Thoracic aorta (tissue), 2 donors: Measurements from ENCODE around the gene RNF175. TPM values are rescaled to one million over a fixed set of nuclear protein-coding genes. Genes with fewer than 3 reads are reported as not detected.

Experiments used
- ATAC-seq: fragments of 150-250 bp; one replicate; pipeline ENCODE4 v1.8.0; 2017; ENCODE audit warnings: low read depth; ENCODE audit not compliant: insufficient number of reproducible peaks, low FRiP score
- DNase-seq: peaks from one replicate; pipeline ENCODE4 v3.0.0-alpha.2; 2020; ENCODE audit warnings: low spot score
- H3K27ac ChIP-seq, 2 donors: fragments of 200-600 bp; sonication (generic); 1 replicate in 1 of 2; 2 replicates in 1 of 2; pipeline ENCODE4 v1.5.1; 2016; ENCODE audit warnings: mild to moderate bottlenecking in 2 of 2, moderate library complexity in 2 of 2
- H3K27me3 ChIP-seq: fragments of 200-600 bp; sonication (generic); replicated peaks from 2 replicates; pipeline ENCODE4 v1.6.0; 2016; ENCODE audit warnings: mild to moderate bottlenecking; ENCODE audit not compliant: insufficient read depth
- H3K36me3 ChIP-seq: fragments of 200-600 bp; sonication (generic); one replicate; pipeline ENCODE4 v1.5.1; 2016
- H3K4me1 ChIP-seq, 2 donors: fragments of 200-600 bp; sonication (generic); 1 replicate in 1 of 2; 2 replicates in 1 of 2; pipeline versions ENCODE4 v1.5.1 to v1.6.0; 2016; ENCODE audit warnings: low read depth in 2 of 2, mild to moderate bottlenecking in 1 of 2; ENCODE audit not compliant: control insufficient read depth in 1 of 2
- H3K4me3 ChIP-seq: fragments of 200-600 bp; sonication (generic); 2 replicates; pipeline ENCODE4 v1.5.1; 2016; ENCODE audit warnings: mild to moderate bottlenecking
- H3K9me3 ChIP-seq: fragments of 200-600 bp; sonication (generic); 2 replicates; pipeline ENCODE4 v1.5.1; 2016
- total RNA-seq, 2 donors: library from RNA; depleted of rRNA; stranded (reverse); fragments of >200 nt; gene quantifications; one replicate each; pipeline versions ENCODE4 v1.1.0 to v1.2.3, GENCODE V29; 2016
- TF ChIP-seq, protein P1 (sequence below): fragments of 200-600 bp; sonication (generic); IDR thresholded peaks from one replicate; pipeline ENCODE4 v1.5.1; 2019; ENCODE audit warnings: antibody characterized with exemption

The RNF175 gene
- total RNA-seq, 2 donors from 2014 or later, result not detected

DNA sequence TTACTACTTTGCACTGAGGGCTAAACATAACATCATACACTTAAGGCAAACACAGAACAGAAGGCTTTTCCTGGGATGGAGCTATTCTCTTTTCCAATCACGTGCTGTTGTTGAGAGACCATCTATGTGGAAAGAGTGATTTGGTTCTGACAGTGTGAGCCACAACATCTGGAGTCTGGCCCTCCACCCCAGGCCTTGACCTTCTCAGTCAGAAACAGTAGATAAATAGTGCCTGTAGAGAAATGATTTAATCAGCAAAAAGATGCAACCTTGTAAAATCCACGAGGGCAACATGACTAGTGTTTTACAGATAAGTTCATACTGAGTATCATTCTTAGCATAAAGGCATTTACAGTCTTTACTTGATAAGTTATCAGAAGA, 39.9 kb upstream of the RNF175 start:
- TF ChIP-seq, protein P1, sequence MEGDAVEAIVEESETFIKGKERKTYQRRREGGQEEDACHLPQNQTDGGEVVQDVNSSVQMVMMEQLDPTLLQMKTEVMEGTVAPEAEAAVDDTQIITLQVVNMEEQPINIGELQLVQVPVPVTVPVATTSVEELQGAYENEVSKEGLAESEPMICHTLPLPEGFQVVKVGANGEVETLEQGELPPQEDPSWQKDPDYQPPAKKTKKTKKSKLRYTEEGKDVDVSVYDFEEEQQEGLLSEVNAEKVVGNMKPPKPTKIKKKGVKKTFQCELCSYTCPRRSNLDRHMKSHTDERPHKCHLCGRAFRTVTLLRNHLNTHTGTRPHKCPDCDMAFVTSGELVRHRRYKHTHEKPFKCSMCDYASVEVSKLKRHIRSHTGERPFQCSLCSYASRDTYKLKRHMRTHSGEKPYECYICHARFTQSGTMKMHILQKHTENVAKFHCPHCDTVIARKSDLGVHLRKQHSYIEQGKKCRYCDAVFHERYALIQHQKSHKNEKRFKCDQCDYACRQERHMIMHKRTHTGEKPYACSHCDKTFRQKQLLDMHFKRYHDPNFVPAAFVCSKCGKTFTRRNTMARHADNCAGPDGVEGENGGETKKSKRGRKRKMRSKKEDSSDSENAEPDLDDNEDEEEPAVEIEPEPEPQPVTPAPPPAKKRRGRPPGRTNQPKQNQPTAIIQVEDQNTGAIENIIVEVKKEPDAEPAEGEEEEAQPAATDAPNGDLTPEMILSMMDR, result no peak
- Histone ChIP-seq H3K4me3 (no peak overlapping the region), H3K9me3 (no peaks in the 10 kb centered on the region), H3K36me3 (no peaks in the 10 kb centered on the region), H3K27me3 (no peaks in the 10 kb centered on the region), H3K27ac (no peak overlapping the region), H3K4me1 (no peaks in the 10 kb centered on the region)
- DNase-seq, result no peak
- no peak for ATAC-seq

DNA sequence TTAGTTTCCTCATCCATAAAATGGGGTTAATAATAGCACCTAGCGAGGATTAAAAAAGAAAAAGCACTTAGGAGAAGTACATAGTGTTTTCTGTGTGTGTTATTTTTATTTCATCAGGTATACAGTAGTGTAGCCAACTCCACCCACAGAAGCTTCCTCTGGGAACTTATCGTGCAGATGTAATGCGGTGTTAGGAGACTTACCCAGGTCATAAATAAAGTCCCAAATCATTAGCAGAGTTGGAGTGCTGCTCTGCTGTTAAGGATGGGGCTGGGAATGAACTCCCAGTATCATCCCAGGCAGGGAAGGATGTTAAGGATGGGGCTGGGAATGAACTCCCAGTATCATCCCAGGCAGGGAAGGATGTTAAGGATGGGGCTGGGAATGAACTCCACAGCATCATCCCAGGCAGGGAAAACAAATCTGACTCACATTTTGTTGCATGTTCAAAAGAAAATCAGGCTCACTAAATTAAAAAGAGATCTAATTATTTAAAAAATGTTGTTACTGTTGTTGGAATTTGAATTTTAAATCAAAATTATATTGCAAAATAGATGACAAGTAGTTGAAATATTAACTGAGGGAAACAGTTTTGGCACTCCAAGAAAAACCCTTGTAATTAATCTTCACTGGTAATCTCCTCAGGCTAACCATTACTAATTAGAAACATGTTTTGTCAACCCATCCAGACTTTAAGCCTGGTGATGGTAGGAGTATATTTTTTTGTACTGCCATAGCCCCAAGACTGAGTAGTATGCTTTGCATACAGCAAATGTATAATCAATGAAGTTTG, 39.3 kb upstream of the RNF175 start:
- Histone ChIP-seq H3K9me3 (no peaks in the 10 kb centered on the region), H3K4me1 (no peaks in the 10 kb centered on the region), H3K36me3 (no peaks in the 10 kb centered on the region), H3K4me3 (no peak overlapping the region), H3K27ac (no peak overlapping the region), H3K27me3 (no peaks in the 10 kb centered on the region)
- TF ChIP-seq, protein P1, result no peak
- DNase-seq (no peak), ATAC-seq (no peak)

DNA sequence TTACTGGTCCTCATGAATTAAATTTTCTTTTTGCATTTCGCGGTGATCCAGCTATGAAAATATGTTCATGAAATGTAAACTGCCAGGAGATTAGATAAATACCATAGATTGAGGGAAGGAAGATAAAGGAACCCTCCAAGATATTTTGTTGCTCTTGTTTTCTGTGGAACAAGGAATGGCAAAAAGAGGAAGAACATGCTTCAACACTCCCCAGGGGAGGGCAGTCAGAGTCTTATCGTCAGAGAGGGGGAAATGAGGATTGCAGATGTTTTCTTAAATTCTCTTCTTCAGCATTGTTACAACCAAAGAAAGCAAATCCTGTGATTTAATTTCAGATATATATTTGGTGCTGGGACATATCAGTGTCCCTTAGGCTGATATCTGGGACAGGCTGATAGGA, 38.6 kb upstream of the RNF175 start:
- no peak overlapping the region for H3K4me3 ChIP-seq
- H3K9me3 ChIP-seq, result no peaks in the 10 kb centered on the region
- H3K36me3 ChIP-seq, result no peaks in the 10 kb centered on the region
- ATAC-seq, result no peak
- no peaks in the 10 kb centered on the region for H3K4me1 ChIP-seq
- TF ChIP-seq, protein P1, result no peak
- H3K27ac ChIP-seq, result no peak overlapping the region
- no peaks in the 10 kb centered on the region for H3K27me3 ChIP-seq
- DNase-seq, result no peak

DNA sequence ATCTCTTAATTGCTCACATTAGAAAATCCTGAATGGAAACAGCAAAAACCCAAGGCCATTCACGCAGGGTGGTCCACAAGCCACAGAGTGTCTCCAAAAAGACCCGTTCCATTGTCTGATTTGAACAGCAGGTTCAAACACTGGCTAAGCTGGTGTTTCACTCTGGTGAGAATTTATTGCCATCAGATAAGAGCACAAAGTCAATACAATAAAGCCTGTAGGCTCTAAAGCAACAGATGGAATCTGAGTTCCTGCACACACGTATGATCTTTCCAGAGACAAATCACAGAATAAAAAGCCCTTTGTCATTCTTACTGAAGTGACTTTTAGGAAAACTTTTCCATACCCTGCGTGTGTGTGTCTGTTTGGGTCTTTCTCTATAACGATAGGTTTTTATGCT, 34.2 kb upstream of the RNF175 start:
- DNase-seq (no peak), ATAC-seq (no peak)
- Histone ChIP-seq H3K4me1 (peaks cover 11 to 32% of the 10 kb centered on the region in 2 donors), H3K9me3 (no peaks in the 10 kb centered on the region), H3K27ac (no peak overlapping the region), H3K36me3 (no peaks in the 10 kb centered on the region), H3K4me3 (no peak overlapping the region), H3K27me3 (peaks cover 8% of the 10 kb centered on the region)
- TF ChIP-seq, protein P1, result no peak

DNA sequence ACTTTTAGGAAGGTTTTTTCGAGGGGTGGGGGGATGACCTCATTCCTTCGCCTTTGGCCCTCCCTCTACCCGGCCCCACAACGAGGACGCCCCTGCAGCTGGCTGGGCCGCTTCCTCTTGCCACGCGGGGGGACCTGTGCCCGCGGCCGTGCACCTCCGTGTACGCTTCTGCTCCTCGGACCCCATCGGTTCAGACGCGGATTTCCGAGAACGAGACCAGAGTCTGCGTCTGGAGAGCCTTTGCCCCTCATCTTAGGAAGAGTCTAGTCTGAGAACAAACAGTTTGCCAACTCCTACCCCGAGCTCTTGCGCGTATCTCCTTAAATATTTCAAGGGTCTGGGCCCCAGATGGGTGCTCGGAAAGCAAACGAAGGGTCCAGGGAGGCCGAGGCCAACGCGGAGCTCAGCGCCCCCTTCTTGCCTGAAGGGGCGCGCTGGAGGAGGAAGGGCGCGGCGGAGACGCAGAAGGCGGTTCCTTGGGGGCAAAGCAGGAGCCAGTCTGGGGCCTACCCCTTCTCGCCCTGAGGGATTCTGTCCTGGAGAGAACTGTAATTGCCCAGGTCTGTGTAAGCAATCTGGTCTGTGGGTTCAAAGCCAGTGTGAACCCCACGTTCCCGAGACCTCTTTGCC, 32.9 kb upstream of the RNF175 start:
- DNase-seq, result no peak
- Histone ChIP-seq H3K9me3 (no peaks in the 10 kb centered on the region), H3K27me3 (peaks cover 16% of the 10 kb centered on the region), H3K4me1 (peaks cover 18 to 43% of the 10 kb centered on the region in 2 donors), H3K27ac (no peak overlapping the region), H3K4me3 (peak overlapping the region; percentile 64), H3K36me3 (no peaks in the 10 kb centered on the region)
- TF ChIP-seq, protein P1, result no peak
- no peak for ATAC-seq
